Neural crest cell (in vitro differentiated cells): ENCODE data around the gene CTCF. TPM values are rescaled to one million over a fixed set of nuclear protein-coding genes. Genes with fewer than 3 reads are reported as not detected.

Experiments used
- DNase-seq: peaks from one replicate; pipeline ENCODE4 v3.0.0; 2021; ENCODE audit warnings: low read depth, mixed read lengths, low spot score
- H3K27ac Mint-ChIP-seq: one replicate; pipeline ENCODE4 v1.8.0; 2021; ENCODE audit warnings: mild to moderate bottlenecking, mixed read lengths; ENCODE audit not compliant: unreplicated experiment
- H3K27me3 Mint-ChIP-seq: 2 replicates; pipeline ENCODE4 v1.8.0; 2021; ENCODE audit warnings: low read depth, mild to moderate bottlenecking, mixed read lengths
- H3K36me3 Mint-ChIP-seq: 2 replicates; pipeline ENCODE4 v1.8.0; 2021; ENCODE audit warnings: low read depth, mild to moderate bottlenecking, mixed read lengths
- H3K4me1 Mint-ChIP-seq: 2 replicates; pipeline ENCODE4 v1.8.0; 2021; ENCODE audit warnings: mixed read lengths
- H3K4me3 Mint-ChIP-seq: one replicate; pipeline ENCODE4 v1.8.0; 2021; ENCODE audit warnings: mild to moderate bottlenecking, mixed read lengths
- H3K9me3 Mint-ChIP-seq: 2 replicates; pipeline ENCODE4 v1.8.0; 2021; ENCODE audit warnings: mixed read lengths
- CTCF ChIP-seq: fragments of 200-600 bp; sonication (generic); conservative IDR thresholded peaks from 2 replicates; pipeline ENCODE4 v1.5.0; 2021; ENCODE audit warnings: antibody characterized with exemption, mild to moderate bottlenecking
- total RNA-seq: library from RNA; stranded (reverse); gene quantifications from 2 replicates; pipeline ENCODE4 v1.2.1, GENCODE V29; 2021

The CTCF gene
- total RNA-seq, 1 donor from 2014 or later: 78.8 TPM

DNA sequence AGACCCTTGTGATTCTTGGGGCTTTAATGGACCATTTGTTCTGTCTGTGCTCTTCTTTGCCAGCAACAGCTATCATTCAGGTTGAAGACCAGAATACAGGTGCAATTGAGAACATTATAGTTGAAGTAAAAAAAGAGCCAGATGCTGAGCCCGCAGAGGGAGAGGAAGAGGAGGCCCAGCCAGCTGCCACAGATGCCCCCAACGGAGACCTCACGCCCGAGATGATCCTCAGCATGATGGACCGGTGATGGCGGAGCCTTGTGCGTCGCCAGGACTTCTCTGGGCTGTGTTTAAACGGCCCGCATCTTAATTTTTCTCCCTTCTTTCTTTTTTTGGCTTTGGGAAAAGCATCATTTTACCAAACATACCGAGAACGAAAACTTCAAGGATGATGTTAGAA lies 75.3 kb downstream of the CTCF start:
- no peaks in the 10 kb centered on the region for H3K9me3 Mint-ChIP-seq
- TF ChIP-seq CTCF: no peak
- no peak overlapping the region for H3K27ac Mint-ChIP-seq
- H3K4me1 Mint-ChIP-seq: no peaks in the 10 kb centered on the region
- peaks cover 10% of the 10 kb centered on the region for H3K36me3 Mint-ChIP-seq
- H3K4me3 Mint-ChIP-seq: no peak overlapping the region
- DNase-seq: no peak
- H3K27me3 Mint-ChIP-seq: no peaks in the 10 kb centered on the region

DNA sequence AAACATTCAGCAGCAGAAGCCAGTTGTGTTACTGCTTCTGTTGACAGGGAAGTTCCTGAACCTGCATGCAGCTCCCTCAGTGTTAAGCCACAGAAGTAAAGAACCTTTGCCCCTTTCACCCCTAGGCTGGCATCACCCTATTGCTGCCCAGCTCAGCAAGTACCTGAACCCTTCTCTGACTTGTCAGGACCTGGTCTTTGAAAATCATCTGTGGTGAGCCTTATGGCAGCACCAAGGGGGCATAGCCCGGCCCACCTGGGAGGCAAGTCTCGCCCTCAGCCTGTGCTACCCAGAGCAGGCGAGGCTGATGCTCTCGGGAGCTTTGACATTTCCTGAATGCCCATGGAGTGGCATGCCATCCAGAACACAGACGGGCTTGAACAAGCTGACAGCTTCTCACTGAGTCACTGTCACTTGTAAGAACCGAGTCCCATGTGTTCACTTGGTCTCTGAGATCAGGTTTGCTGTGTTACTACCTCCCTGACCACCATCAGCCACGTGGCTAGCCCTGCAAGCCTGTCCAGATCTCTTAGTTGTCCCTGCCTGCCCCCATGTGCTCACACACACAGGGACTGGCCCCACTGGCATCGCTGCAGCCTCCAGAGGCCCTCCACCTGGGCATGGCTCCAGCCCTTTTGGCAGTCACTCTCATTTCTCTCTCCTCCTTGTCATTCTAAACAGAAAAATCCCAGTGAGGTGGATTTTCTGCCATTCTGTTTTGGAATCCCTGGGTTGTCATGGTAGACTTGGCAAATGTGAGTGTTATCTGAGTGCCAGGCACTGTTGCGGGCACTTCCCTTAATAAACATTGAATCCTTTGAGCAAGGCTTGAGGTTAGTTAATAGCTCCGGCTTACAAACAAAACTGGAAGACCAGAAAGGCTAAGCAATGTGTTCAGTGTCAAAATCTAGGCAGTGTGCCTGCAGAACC lies 79.7 kb downstream of the CTCF start:
- no peak for TF ChIP-seq CTCF
- Mint-ChIP-seq H3K27me3 (peaks cover 26% of the 10 kb centered on the region), H3K27ac (no peak overlapping the region)

DNA sequence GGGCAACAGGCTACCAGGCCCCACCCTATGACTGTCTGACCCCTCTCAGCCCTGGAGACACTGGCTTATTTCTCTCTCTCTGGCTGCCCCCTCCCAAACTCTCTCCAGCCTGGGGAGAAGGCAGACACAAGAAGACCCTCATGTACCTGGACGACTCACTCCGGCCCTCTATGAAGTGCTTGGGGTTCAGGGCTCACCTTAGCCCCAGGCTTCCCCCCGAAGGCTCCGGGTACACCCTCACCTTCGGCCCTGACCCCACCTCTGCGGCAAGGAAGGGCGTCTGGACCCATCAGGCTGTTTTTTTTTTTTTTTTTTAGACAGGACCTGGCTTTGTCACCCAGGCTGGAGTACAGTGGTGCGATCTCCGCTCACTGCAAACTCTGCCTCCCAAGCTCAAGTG lies 81.7 kb downstream of the CTCF start:
- no peak for DNase-seq
- TF ChIP-seq CTCF: no peak
- peaks cover 26% of the 10 kb centered on the region for H3K27me3 Mint-ChIP-seq
- peak overlapping the region; percentile 19 for H3K4me3 Mint-ChIP-seq
- H3K9me3 Mint-ChIP-seq: no peaks in the 10 kb centered on the region
- no peak overlapping the region for H3K27ac Mint-ChIP-seq
- H3K36me3 Mint-ChIP-seq: peaks cover 1% of the 10 kb centered on the region
- no peaks in the 10 kb centered on the region for H3K4me1 Mint-ChIP-seq

More for the DNA sequence above, 79.7 kb downstream of the CTCF start:
- DNase-seq: no peak
- H3K36me3 Mint-ChIP-seq: peaks cover 6% of the 10 kb centered on the region
- H3K4me1 Mint-ChIP-seq: no peaks in the 10 kb centered on the region
- no peaks in the 10 kb centered on the region for H3K9me3 Mint-ChIP-seq
- no peak overlapping the region for H3K4me3 Mint-ChIP-seq

DNA sequence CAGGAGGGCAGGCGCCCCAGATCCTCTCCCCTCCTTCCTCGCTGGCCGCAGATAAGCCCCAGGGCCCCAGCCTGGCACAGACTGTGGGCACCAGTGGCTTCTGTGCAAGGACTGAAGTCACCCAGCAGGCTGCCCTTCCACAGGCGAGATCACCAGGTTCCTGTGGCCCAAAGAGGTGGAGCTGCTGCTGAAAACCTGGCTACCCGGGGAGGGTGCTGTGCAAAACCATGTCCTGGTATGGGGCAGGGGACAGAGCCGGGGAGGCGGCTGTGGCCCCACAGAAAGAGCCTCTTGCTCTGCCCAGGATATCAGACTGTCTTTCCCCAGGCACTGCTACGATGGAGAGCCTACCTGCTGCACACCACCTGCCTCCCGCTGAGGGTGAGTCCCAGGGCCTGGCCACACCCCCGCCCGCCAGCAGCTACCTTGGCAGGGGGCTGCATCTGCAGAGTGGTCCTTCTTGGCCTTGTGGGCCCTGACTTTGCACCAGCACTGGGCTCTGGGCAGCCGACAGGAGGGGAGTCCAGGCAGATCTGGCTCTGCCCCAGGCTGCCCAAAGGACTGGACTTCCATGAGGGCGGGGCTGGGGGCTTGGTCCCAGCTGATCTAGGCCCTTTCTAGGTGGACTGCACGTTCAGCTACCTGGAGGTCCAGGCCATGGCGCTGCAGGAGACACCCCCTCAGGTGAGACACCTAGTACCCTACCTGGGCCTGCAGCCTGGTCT lies 83.2 kb downstream of the CTCF start:
- Mint-ChIP-seq H3K36me3 (no peaks in the 10 kb centered on the region), H3K27ac (no peak overlapping the region), H3K4me3 (no peak overlapping the region), H3K4me1 (peaks cover 9% of the 10 kb centered on the region), H3K9me3 (no peaks in the 10 kb centered on the region), H3K27me3 (peaks cover 39% of the 10 kb centered on the region)
- no peak for TF ChIP-seq CTCF
- DNase-seq: no peak

GRCh38 chr16:67647111-67647651 lies 84.9 kb downstream of the CTCF start:
- H3K4me3 Mint-ChIP-seq: no peak overlapping the region

More at GRCh38 chr16:67647111-67647651, 84.9 kb downstream of the CTCF start:
- H3K9me3 Mint-ChIP-seq: no peaks in the 10 kb centered on the region
- peaks cover 55% of the 10 kb centered on the region for H3K27me3 Mint-ChIP-seq
- no peaks in the 10 kb centered on the region for H3K36me3 Mint-ChIP-seq
- TF ChIP-seq CTCF: no peak
- peaks cover 17% of the 10 kb centered on the region for H3K4me1 Mint-ChIP-seq
- no peak overlapping the region for H3K27ac Mint-ChIP-seq
- DNase-seq: no peak
